HG02981 (cell line): ENCODE data around the gene SYT7.

Experiments used
- ATAC-seq: cut with Tn5 transposase; IDR thresholded peaks from one replicate; pipeline ENCODE4 v1.9.1; 2021; ENCODE audit warnings: mild to moderate bottlenecking, moderate library complexity; ENCODE audit not compliant: unreplicated experiment

SYT7 gene

GRCh38 chr11:61555978-61556377, 24.9 kb downstream of the SYT7 start:
- no peak for ATAC-seq

- no peak for ATAC-seq
These were observed 25.6 kb downstream of the SYT7 start for GRCh38 chr11:61555051-61555969.

- no peak for ATAC-seq
These were observed 26.5 kb downstream of the SYT7 start for GRCh38 chr11:61554172-61554988.

GRCh38 chr11:61553373-61554171, 27.3 kb downstream of the SYT7 start:
- no peak for ATAC-seq

- ATAC-seq, result no peak
These were observed 28.7 kb downstream of the SYT7 start for GRCh38 chr11:61552108-61552635.

- ATAC-seq, result no peak
These were observed 29.2 kb downstream of the SYT7 start for GRCh38 chr11:61551634-61552033.

- ATAC-seq, result no peak
These were observed 30.1 kb downstream of the SYT7 start for GRCh38 chr11:61550665-61551227.

GRCh38 chr11:61549662-61550568, 31.0 kb downstream of the SYT7 start:
- ATAC-seq, result no peak

GRCh38 chr11:61549177-61549576, 31.7 kb downstream of the SYT7 start:
- ATAC-seq, result no peak

- ATAC-seq, result no peak
These were observed 33.6 kb downstream of the SYT7 start for GRCh38 chr11:61547246-61547645.

GRCh38 chr11:61546663-61547062, 34.2 kb downstream of the SYT7 start:
- no peak for ATAC-seq

GRCh38 chr11:61545921-61546320, 35.0 kb downstream of the SYT7 start:
- ATAC-seq, result no peak

- ATAC-seq, result no peak
These were observed 35.5 kb downstream of the SYT7 start for GRCh38 chr11:61545341-61545740.

- ATAC-seq, result no peak
These were observed 36.4 kb downstream of the SYT7 start for GRCh38 chr11:61544466-61544865.

- ATAC-seq, result no peak
These were observed 37.1 kb downstream of the SYT7 start for GRCh38 chr11:61543606-61544306.

GRCh38 chr11:61542705-61543104, 38.2 kb downstream of the SYT7 start:
- ATAC-seq, result no peak

- no peak for ATAC-seq
These were observed 38.8 kb downstream of the SYT7 start for GRCh38 chr11:61542024-61542461.

GRCh38 chr11:61541598-61541997, 39.3 kb downstream of the SYT7 start:
- no peak for ATAC-seq

- ATAC-seq, result no peak
These were observed 40.3 kb downstream of the SYT7 start for GRCh38 chr11:61540528-61540927.
